H1 (cell line): ENCODE measurements around the gene RAB21. TPM values are rescaled to one million over a fixed set of nuclear protein-coding genes. Genes with fewer than 3 reads are reported as not detected.

Experiments used
- CTCF ChIA-PET: fragments of 300-600 bp; sonication (Branson Sonifier 250); formaldehyde crosslinking; loops from one replicate; lab custom pipeline; 2021; ENCODE audit not compliant: partially characterized antibody; lab: Charles Lee
- POLR2A ChIA-PET: fragments of 300-600 bp; sonication (Branson Sonifier 250); formaldehyde crosslinking; loops from one replicate; lab custom pipeline; 2021; ENCODE audit warnings: inconsistent platforms; ENCODE audit not compliant: partially characterized antibody; lab: Charles Lee
- DNase-seq, 2 experiments: peaks; one replicate each; pipeline versions ENCODE4 v3.0.0 to v3.0.0-alpha.2; 2010 to 2022; ENCODE audit warnings: low spot score in 2 of 2, low read depth in 1 of 2, mixed read lengths in 1 of 2
- FAIRE-seq: peaks from 2 replicates; lab custom pipeline; 2011; peaks lifted over from hg19 to GRCh38; lab: Jason Lieb, UNC
- H2AFZ ChIP-seq: 2 replicates; pipeline ENCODE4 v1.8.1; 2012; ENCODE audit warnings: low read length, inconsistent platforms
- H2AK5ac ChIP-seq: 2 replicates; pipeline ENCODE4 v1.6.1; 2013; ENCODE audit warnings: low read depth, low read length
- H2BK120ac ChIP-seq: replicated peaks from 2 replicates; pipeline ENCODE3; 2013; ENCODE audit warnings: low read depth, low read length, inconsistent platforms
- H2BK12ac ChIP-seq: 2 replicates; pipeline ENCODE4 v1.6.1; 2013; ENCODE audit warnings: low read depth, low read length
- H2BK15ac ChIP-seq: 2 replicates; pipeline ENCODE4 v1.6.1; 2013; ENCODE audit warnings: low read length
- H2BK20ac ChIP-seq: 2 replicates; pipeline ENCODE4 v1.6.1; 2013; ENCODE audit warnings: low read length
- H2BK5ac ChIP-seq: 2 replicates; pipeline ENCODE4 v1.6.1; 2013; ENCODE audit warnings: low read depth, low read length
- H3K14ac ChIP-seq: 2 replicates; pipeline ENCODE4 v1.6.1; 2013; ENCODE audit warnings: inconsistent platforms; ENCODE audit not compliant: insufficient read length
- H3K18ac ChIP-seq: 2 replicates; pipeline ENCODE4 v1.6.1; 2013; ENCODE audit warnings: low read length; ENCODE audit errors: extremely low read depth
- H3K23ac ChIP-seq: 2 replicates; pipeline ENCODE4 v1.6.1; 2013; ENCODE audit warnings: inconsistent platforms; ENCODE audit not compliant: insufficient read length
- H3K23me2 ChIP-seq: 2 replicates; pipeline ENCODE4 v1.6.1; 2013; ENCODE audit warnings: low read depth, low read length
- H3K27ac ChIP-seq: 2 replicates; pipeline ENCODE4 v1.6.1; 2011; ENCODE audit warnings: low read depth, low read length, inconsistent platforms
- H3K27me3 ChIP-seq, 4 experiments: replicated peaks in 1 of 4; 1 replicate in 1 of 4; 2 replicates in 3 of 4; pipeline versions ENCODE4 v1.6.1 to v1.8.1; 2011 to 2013; ENCODE audit warnings: low read length in 3 of 4, mild to moderate bottlenecking in 3 of 4, inconsistent platforms in 2 of 4, mixed read lengths in 2 of 4, moderate library complexity in 1 of 4; ENCODE audit not compliant: control insufficient read depth in 3 of 4, insufficient read depth in 3 of 4; ENCODE audit errors: extremely low read depth in 1 of 4
- H3K36me3 ChIP-seq, 4 experiments: 2 replicates each; pipeline versions ENCODE4 v1.6.1 to v1.8.1; 2011 to 2013; ENCODE audit warnings: mild to moderate bottlenecking in 4 of 4, low read length in 3 of 4, moderate library complexity in 2 of 4, control low read depth in 1 of 4, inconsistent platforms in 1 of 4; ENCODE audit not compliant: insufficient read depth in 4 of 4, control insufficient read depth in 2 of 4
- H3K4ac ChIP-seq: replicated peaks from 2 replicates; pipeline ENCODE3; 2013; ENCODE audit warnings: low read length, low read depth, mixed read lengths, inconsistent platforms; ENCODE audit not compliant: insufficient read length
- H3K4me1 ChIP-seq, 4 experiments: replicated peaks in 1 of 4; 1 replicate in 1 of 4; 2 replicates in 3 of 4; pipeline versions ENCODE4 v1.6.1 to v1.8.1; 2011 to 2013; ENCODE audit warnings: low read length in 3 of 4, inconsistent platforms in 2 of 4, mixed read lengths in 1 of 4; ENCODE audit not compliant: insufficient read depth in 4 of 4, control insufficient read depth in 3 of 4
- H3K4me2 ChIP-seq, 2 experiments: 2 replicates each; pipeline versions ENCODE4 v1.6.1 to v1.8.1; 2011 to 2013; ENCODE audit warnings: low read depth in 2 of 2, low read length in 2 of 2, control low read depth in 1 of 2, inconsistent platforms in 1 of 2, mild to moderate bottlenecking in 1 of 2; ENCODE audit not compliant: insufficient read depth in 1 of 2
- H3K4me3 ChIP-seq, 4 experiments: fragments of 200-600, 300-600 bp in 1 of 4; sonication (generic), shearing (Covaris generic), sonication (Bioruptor Twin) in 1 of 4; 2 replicates each; pipeline versions ENCODE4 v1.5.1 to v1.8.1; 2011 to 2016; ENCODE audit warnings: low read length in 4 of 4, low read depth in 3 of 4, control low read depth in 2 of 4, inconsistent platforms in 2 of 4, mild to moderate bottlenecking in 2 of 4, mixed read lengths in 1 of 4, moderate library complexity in 1 of 4; ENCODE audit not compliant: insufficient read depth in 2 of 4; ENCODE audit errors: extremely low read depth in 1 of 4
- H3K56ac ChIP-seq: replicated peaks from 2 replicates; pipeline ENCODE3; 2013; ENCODE audit warnings: low read depth, mild to moderate bottlenecking, mixed read lengths, low read length, inconsistent platforms; ENCODE audit not compliant: insufficient read length
- H3K79me1 ChIP-seq: 2 replicates; pipeline ENCODE4 v1.6.1; 2013; ENCODE audit warnings: low read depth, low read length, control low read depth
- H3K79me2 ChIP-seq, 2 experiments: 2 replicates each; pipeline versions ENCODE4 v1.6.1 to v1.8.1; 2012 to 2013; ENCODE audit warnings: low read length in 2 of 2, mild to moderate bottlenecking in 2 of 2, inconsistent platforms in 1 of 2; ENCODE audit not compliant: insufficient read depth in 2 of 2, control insufficient read depth in 1 of 2
- H3K9ac ChIP-seq, 4 experiments: replicated peaks in 1 of 4; 1 replicate in 1 of 4; 2 replicates in 3 of 4; pipeline versions ENCODE4 v1.6.1 to v1.8.1; 2011 to 2013; ENCODE audit warnings: low read depth in 3 of 4, low read length in 3 of 4, control low read depth in 2 of 4, mild to moderate bottlenecking in 2 of 4, moderate library complexity in 2 of 4, inconsistent platforms in 1 of 4; ENCODE audit errors: extremely low read depth in 1 of 4
- H3K9me3 ChIP-seq, 2 experiments: 2 replicates each; pipeline versions ENCODE4 v1.6.1 to v1.8.1; 2012 to 2013; ENCODE audit warnings: mild to moderate bottlenecking in 2 of 2, moderate library complexity in 2 of 2, control low read depth in 1 of 2, inconsistent platforms in 1 of 2, low read depth in 1 of 2, low read length in 1 of 2, mixed read lengths in 1 of 2; ENCODE audit not compliant: insufficient read depth in 2 of 2
- H4K20me1 ChIP-seq, 2 experiments: replicated peaks in 1 of 2; 2 replicates each; pipeline versions ENCODE3 to v1.8.1; 2011 to 2013; ENCODE audit warnings: inconsistent platforms in 2 of 2, low read length in 2 of 2, mild to moderate bottlenecking in 1 of 2; ENCODE audit not compliant: insufficient read depth in 2 of 2, control insufficient read depth in 1 of 2
- H4K5ac ChIP-seq: 2 replicates; pipeline ENCODE4 v1.6.1; 2013; ENCODE audit warnings: low read length, low read depth, mixed read lengths, inconsistent platforms; ENCODE audit not compliant: insufficient read length
- H4K8ac ChIP-seq: 2 replicates; pipeline ENCODE4 v1.8.0; 2013; ENCODE audit warnings: mild to moderate bottlenecking, moderate library complexity, low read length, inconsistent platforms; ENCODE audit not compliant: insufficient read depth; ENCODE audit errors: extremely low read depth
- H4K91ac ChIP-seq: replicated peaks from 2 replicates; pipeline ENCODE3; 2013; ENCODE audit warnings: low read length, mixed read lengths, inconsistent platforms; ENCODE audit not compliant: insufficient read length
- EZH2 ChIP-seq: fragments of 200-600 bp; sonication (generic); IDR thresholded peaks from 2 replicates; pipeline ENCODE4 v1.7.1; 2012; ENCODE audit warnings: low read depth, mild to moderate bottlenecking, moderate library complexity, low read length, inconsistent platforms; ENCODE audit not compliant: severe bottlenecking
- TBP ChIP-seq: IDR thresholded peaks from 2 replicates; pipeline ENCODE4 v1.6.1; 2011; ENCODE audit warnings: low read depth, low read length, improper control_type of control experiment
- polyA plus RNA-seq, 7 experiments: library from polyadenylated mRNA; depleted of rRNA in 3 of 7; stranded (reverse) in 5 of 7; unstranded in 2 of 7; fragments of >200 nt in 5 of 7; fragments of 200-250 nt in 2 of 7; gene quantifications; 1 replicate in 5 of 7; 2 replicates in 1 of 7; 4 replicates in 1 of 7; pipeline versions ENCODE4 v1.2.1 to v1.2.3, GENCODE V29; 2011 to 2013; ENCODE audit warnings: missing spikeins in 2 of 7, mixed read lengths in 2 of 7
- total RNA-seq: library from RNA; stranded (reverse); fragmentation: NEBNext Ultra II Directional; extraction: Animal tissue kit (Norgen Biotek cat#: 25700); gene quantifications from 2 replicates; pipeline ENCODE4 v1.2.1, GENCODE V29; 2021

Gene RAB21
- total and polyA plus RNA-seq, 2 of the 8 experiments (the other 6 are each of a cell fraction or from before 2014, with no cell fraction given), result 1.2 to 47.2 TPM

DNA sequence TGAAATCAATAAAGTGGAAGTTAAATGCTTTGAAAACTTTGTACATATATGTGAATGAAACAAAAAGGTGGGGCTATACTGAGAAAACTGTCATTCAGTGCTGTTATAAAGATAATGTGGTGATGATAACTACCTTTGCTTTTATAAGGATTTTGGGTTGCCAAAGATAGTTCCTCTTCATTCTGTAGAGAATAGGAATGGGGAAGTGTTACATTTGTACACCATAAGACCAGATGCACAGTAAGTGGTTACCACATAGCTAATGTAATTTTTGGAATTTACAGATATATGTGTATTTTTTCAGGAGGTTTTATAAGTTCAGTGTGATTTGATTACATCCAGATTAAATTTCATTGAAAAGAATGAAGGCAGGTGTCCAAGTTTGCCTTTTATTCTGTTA lies 18.1 kb downstream of the RAB21 start:
- H2AK5ac ChIP-seq, result no peak overlapping the region
- H3K79me2 ChIP-seq, result peaks cover 0 to 24% of the 10 kb centered on the region in 2 experiments; a peak in 2 of 4 replicates
- no peak overlapping the region for H3K27ac ChIP-seq
- no peak overlapping the region for H2BK5ac ChIP-seq
- H2BK120ac ChIP-seq, result no peak overlapping the region
- no peak for TF ChIP-seq EZH2
- no peak for TF ChIP-seq TBP
- no peak overlapping the region for H2AFZ ChIP-seq
- H3K23me2 ChIP-seq, result no peaks in the 10 kb centered on the region
- no peaks in the 10 kb centered on the region for H3K9me3 ChIP-seq
- H3K4me3 ChIP-seq, result no peak overlapping the region
- H4K20me1 ChIP-seq, result peaks cover 1 to 3% of the 10 kb centered on the region in 2 experiments
- H3K9ac ChIP-seq, result no peak overlapping the region
- H3K27me3 ChIP-seq, result no peaks in the 10 kb centered on the region
- no peak overlapping the region for H3K4me2 ChIP-seq
- peaks cover 2 to 42% (median 12%) of the 10 kb centered on the region in 4 experiments; a peak in 6 of 8 replicates for H3K36me3 ChIP-seq
- no peak overlapping the region for H3K56ac ChIP-seq
- no peak overlapping the region for H2BK15ac ChIP-seq
- peaks cover 2% of the 10 kb centered on the region; the same call in 1 of the 2 replicates for H3K79me1 ChIP-seq
- no peak overlapping the region for H4K91ac ChIP-seq
- H4K5ac ChIP-seq, result no peak overlapping the region
- H3K14ac ChIP-seq, result no peak overlapping the region
- H4K8ac ChIP-seq, result no peak overlapping the region
- no peak overlapping the region for H3K23ac ChIP-seq
- no peak overlapping the region for H3K4ac ChIP-seq
- H3K4me1 ChIP-seq, result no peaks in the 10 kb centered on the region
- no peak overlapping the region for H3K18ac ChIP-seq
- H2BK12ac ChIP-seq, result no peak overlapping the region
- CTCF ChIA-PET, result interaction anchor here (1.5 kb wide), 1 partner anchor 8 kb away, joined by 10 read pairs; no protein-coding TSS in a partner anchor
- no peak for FAIRE-seq
- no peak for DNase-seq
- H2BK20ac ChIP-seq, result no peak overlapping the region
- POLR2A ChIA-PET, result no interaction called here
